Hepatocyte (in vitro differentiated cells): ENCODE data around the gene STAT5B. TPM values are rescaled to one million over a fixed set of nuclear protein-coding genes. Genes with fewer than 3 reads are reported as not detected.

ENCODE experiments used
- DNase-seq: peaks from one replicate; pipeline ENCODE4 v3.0.0-alpha.2; 2016; ENCODE audit warnings: low spot score
- H2AFZ ChIP-seq: fragments of 200-600 bp; sonication (generic); 2 replicates; pipeline ENCODE4 v1.6.0; 2016; ENCODE audit warnings: antibody characterized with exemption, mild to moderate bottlenecking
- H3K27ac ChIP-seq: fragments of 200-600 bp; sonication (generic); 2 replicates; pipeline ENCODE4 v1.5.1; 2016; ENCODE audit warnings: mild to moderate bottlenecking
- H3K27me3 ChIP-seq: fragments of 200-600 bp; sonication (generic); 2 replicates; pipeline ENCODE4 v1.6.1; 2016
- H3K36me3 ChIP-seq: fragments of 200-600 bp; sonication (generic); replicated peaks from 2 replicates; pipeline ENCODE4 v1.5.1; 2016; ENCODE audit warnings: low read depth; ENCODE audit not compliant: insufficient read depth
- H3K4me1 ChIP-seq: fragments of 200-600 bp; sonication (generic); 2 replicates; pipeline ENCODE4 v1.5.1; 2016; ENCODE audit warnings: mild to moderate bottlenecking, moderate library complexity; ENCODE audit not compliant: insufficient read depth
- H3K4me2 ChIP-seq: fragments of 200-600 bp; sonication (generic); 2 replicates; pipeline ENCODE4 v1.6.0; 2016
- H3K4me3 ChIP-seq: fragments of 200-600 bp; sonication (generic); 2 replicates; pipeline ENCODE4 v1.5.1; 2016; ENCODE audit warnings: mild to moderate bottlenecking
- H3K79me2 ChIP-seq: fragments of 200-600 bp; sonication (generic); 2 replicates; pipeline ENCODE4 v1.6.0; 2017; ENCODE audit warnings: mild to moderate bottlenecking
- H3K9me2 ChIP-seq: fragments of 200-600 bp; sonication (generic); replicated peaks from 2 replicates; pipeline ENCODE4 v1.6.0; 2017; ENCODE audit warnings: mild to moderate bottlenecking; ENCODE audit not compliant: insufficient read depth
- H3K9me3 ChIP-seq: fragments of 200-600 bp; sonication (generic); 2 replicates; pipeline ENCODE4 v1.5.1; 2016; ENCODE audit warnings: low read depth, mild to moderate bottlenecking
- H4K20me1 ChIP-seq: fragments of 200-600 bp; sonication (generic); 2 replicates; pipeline ENCODE4 v1.6.0; 2016; ENCODE audit warnings: mild to moderate bottlenecking; ENCODE audit not compliant: insufficient read depth, poor library complexity, severe bottlenecking
- CTCF ChIP-seq: fragments of 200-600 bp; sonication (generic); IDR thresholded peaks from 2 replicates; pipeline ENCODE4 v1.5.1; 2016; ENCODE audit warnings: antibody characterized with exemption, mild to moderate bottlenecking; ENCODE audit not compliant: poor library complexity
- EZH2 ChIP-seq: fragments of 200-600 bp; sonication (generic); IDR thresholded peaks from 2 replicates; pipeline ENCODE4 v1.6.1; 2016; ENCODE audit warnings: antibody characterized with exemption, mild to moderate bottlenecking, borderline replicate concordance
- EZH2phosphoT487 ChIP-seq: fragments of 200-600 bp; sonication (generic); IDR thresholded peaks from one replicate; pipeline ENCODE4 v1.6.1; 2018; ENCODE audit warnings: antibody characterized with exemption, mild to moderate bottlenecking, low read depth, moderate library complexity; ENCODE audit not compliant: unreplicated experiment, severe bottlenecking
- WGBS: methylation state at CpG from one replicate; pipeline ENCODE4 v1.1.6; 2016; ENCODE audit warnings: low lambda C conversion rate; ENCODE audit errors: missing lambda C conversion rate; 5-methylcytosine and 5-hydroxymethylcytosine counted together
- polyA plus RNA-seq: library from polyadenylated mRNA; unstranded; fragments of >200 nt; fragmentation: Nextera tagmentation; extraction: Ambion mirVana; gene quantifications from 2 replicates; pipeline ENCODE4 v1.2.1, GENCODE V29; 2016
- total RNA-seq: library from RNA; depleted of rRNA; stranded (reverse); fragments of >200 nt; gene quantifications from 2 replicates; pipeline ENCODE4 v1.2.3, GENCODE V29; 2014

Gene STAT5B
- total and polyA plus RNA-seq, 2 experiments from 2014 or later: 25.7 to 26.0 TPM

- no peak overlapping the region for H3K4me3 ChIP-seq
- H3K9me2 ChIP-seq: no peaks in the 10 kb centered on the region
- no peaks in the 10 kb centered on the region for H4K20me1 ChIP-seq
- no peaks in the 10 kb centered on the region for H3K9me3 ChIP-seq
- H3K79me2 ChIP-seq: peaks cover 4% of the 10 kb centered on the region
- WGBS: 87% methylated on average over 4 of the region's 4 CpGs
- DNase-seq: no peak
- no peak overlapping the region for H2AFZ ChIP-seq
- H3K4me2 ChIP-seq: no peak overlapping the region
- H3K27me3 ChIP-seq: no peaks in the 10 kb centered on the region
- no peaks in the 10 kb centered on the region for H3K36me3 ChIP-seq
- TF ChIP-seq EZH2: no peak
- TF ChIP-seq EZH2phosphoT487: no peak
- TF ChIP-seq CTCF: no peak
- peaks cover 44% of the 10 kb centered on the region for H3K4me1 ChIP-seq
- peak overlapping the region; percentile 88 for H3K27ac ChIP-seq
Measured at GRCh38 chr17:42313389-42313772, 37.2 kb upstream of the STAT5B start.

GRCh38 chr17:42312285-42313130 lies 36.3 kb upstream of the STAT5B start:
- no peak overlapping the region for H3K4me3 ChIP-seq
- no peaks in the 10 kb centered on the region for H3K36me3 ChIP-seq
- TF ChIP-seq EZH2 (no peak), CTCF (peak; percentile 66)
- peak overlapping the region; percentile 71 for H3K4me2 ChIP-seq
- H3K79me2 ChIP-seq: peaks cover 4% of the 10 kb centered on the region
- H3K9me3 ChIP-seq: no peaks in the 10 kb centered on the region
- no peaks in the 10 kb centered on the region for H4K20me1 ChIP-seq
- no peaks in the 10 kb centered on the region for H3K9me2 ChIP-seq
- DNase-seq: peak; percentile 93
- peak overlapping the region; percentile 88 for H3K27ac ChIP-seq
- H3K27me3 ChIP-seq: no peaks in the 10 kb centered on the region
- H2AFZ ChIP-seq: no peak overlapping the region
- peaks cover 44% of the 10 kb centered on the region for H3K4me1 ChIP-seq
- 18% methylated on average over 36 of the region's 54 CpGs for WGBS

DNA sequence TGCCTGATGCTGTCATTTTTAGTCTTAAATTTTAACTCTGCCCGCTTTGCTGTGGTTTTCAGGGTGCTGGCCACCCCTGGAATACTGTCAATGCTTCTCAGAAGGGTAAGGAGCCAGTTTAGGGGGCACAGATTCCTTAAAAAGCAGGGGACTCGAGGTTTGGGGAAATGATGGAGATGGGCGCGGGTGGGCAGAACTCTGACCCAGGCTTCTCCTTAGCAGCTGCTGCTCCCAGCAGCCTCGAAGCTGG lies 35.8 kb upstream of the STAT5B start:
- 41% methylated on average over 5 of the region's 5 CpGs for WGBS
- Histone ChIP-seq H3K4me2 (peak overlapping the region; percentile 71), H3K79me2 (peaks cover 4% of the 10 kb centered on the region), H2AFZ (no peak overlapping the region), H4K20me1 (no peaks in the 10 kb centered on the region), H3K36me3 (no peaks in the 10 kb centered on the region), H3K27ac (peak overlapping the region; percentile 88), H3K4me3 (no peak overlapping the region), H3K4me1 (peaks cover 44% of the 10 kb centered on the region), H3K9me2 (no peaks in the 10 kb centered on the region), H3K9me3 (no peaks in the 10 kb centered on the region), H3K27me3 (no peaks in the 10 kb centered on the region)
- no peak for TF ChIP-seq EZH2phosphoT487
- TF ChIP-seq CTCF: no peak
- TF ChIP-seq EZH2: no peak
- no peak for DNase-seq
